ENCODE results near the gene KLHL7. TPM values are rescaled to one million over a fixed set of nuclear protein-coding genes. Genes with fewer than 3 reads are reported as not detected.
"Not testable (repeated sequence)": the region's sequence is repeated elsewhere in the genome, so short reads cannot be mapped to it uniquely, and the experiment has no call there.

The KLHL7 gene
- total RNA-seq, 1 experiment from 2014 or later: 56.9 TPM

DNA sequence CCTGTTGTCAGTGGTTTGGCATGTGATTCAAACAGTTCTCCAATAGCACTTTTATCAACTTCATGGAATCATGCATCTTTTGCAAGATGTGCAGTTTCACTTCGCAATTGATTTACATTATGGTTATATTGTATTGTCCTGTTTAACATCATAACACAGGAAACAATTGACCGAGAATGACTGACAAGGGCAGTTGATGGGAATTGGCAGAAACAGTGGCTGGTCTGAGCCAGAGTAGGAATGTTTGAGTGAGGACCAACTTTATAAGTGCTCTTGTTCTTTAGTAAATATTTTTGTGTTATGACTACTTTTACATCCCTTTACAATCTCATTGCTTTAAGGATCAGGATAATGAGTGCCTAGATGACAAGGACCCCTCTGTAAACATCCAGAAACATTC is 2.2 kb downstream of the KLHL7 start:
- no peak for DNase-seq (ENCODE audit: low read depth)

DNA sequence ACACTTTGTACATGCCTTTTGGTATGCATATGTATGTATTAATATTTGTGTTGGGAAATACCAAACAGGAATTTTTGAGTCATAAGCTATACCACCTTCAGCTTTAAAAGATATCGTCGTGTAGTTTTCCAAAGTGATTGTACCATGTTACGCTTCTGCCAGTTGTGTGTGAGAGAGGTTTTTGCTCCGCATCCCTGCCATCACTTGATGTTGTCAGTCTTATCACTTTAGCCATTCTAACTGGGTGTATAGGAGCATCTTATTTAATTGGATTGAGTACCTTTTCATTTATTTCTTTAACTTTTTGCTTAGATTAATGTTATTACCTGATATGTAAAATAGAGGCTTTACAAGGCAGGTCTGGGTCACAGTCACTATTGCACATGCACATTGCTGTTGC is 3.4 kb downstream of the KLHL7 start:
- no peak for DNase-seq (ENCODE audit: low read depth)

DNA sequence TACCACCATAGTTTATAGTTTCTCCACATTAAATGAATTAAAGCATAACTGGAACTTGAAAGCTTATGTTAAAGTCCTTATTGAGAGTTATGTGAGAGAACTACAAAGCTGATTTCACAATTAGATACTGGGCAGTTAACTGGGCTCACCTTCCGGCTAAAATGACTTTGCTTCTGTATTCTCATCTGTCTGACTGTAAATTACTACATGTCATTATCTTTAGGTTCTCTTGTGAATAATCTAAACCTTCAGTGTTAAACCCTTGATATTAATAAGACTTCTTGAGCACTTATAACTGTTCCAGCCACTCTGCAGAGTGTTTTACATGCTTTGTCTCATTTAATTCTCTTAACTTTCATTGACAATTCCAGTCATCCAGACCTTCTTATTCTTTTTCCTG is 3.9 kb downstream of the KLHL7 start:
- DNase-seq (ENCODE audit: low read depth): no peak

DNA sequence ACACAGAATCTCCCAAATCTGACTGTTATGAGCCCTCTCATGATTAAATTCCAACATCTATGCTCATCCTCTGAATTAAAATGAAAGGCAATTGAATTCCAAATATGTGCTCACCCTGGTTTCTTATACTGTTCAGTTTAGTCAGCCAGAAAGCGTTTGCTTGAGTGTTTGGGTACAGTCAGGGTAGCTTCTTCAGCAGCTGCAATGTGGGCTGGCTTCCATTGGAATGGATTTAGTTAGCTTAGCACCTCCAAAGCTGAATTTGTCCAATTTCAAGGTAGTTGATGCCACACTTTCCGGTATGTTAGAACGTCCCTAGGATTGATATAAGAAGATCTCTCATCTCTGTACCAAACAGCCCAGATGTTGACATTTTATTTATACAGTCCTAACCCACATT is 9.3 kb downstream of the KLHL7 start:
- no peak for DNase-seq (ENCODE audit: low read depth)

DNA sequence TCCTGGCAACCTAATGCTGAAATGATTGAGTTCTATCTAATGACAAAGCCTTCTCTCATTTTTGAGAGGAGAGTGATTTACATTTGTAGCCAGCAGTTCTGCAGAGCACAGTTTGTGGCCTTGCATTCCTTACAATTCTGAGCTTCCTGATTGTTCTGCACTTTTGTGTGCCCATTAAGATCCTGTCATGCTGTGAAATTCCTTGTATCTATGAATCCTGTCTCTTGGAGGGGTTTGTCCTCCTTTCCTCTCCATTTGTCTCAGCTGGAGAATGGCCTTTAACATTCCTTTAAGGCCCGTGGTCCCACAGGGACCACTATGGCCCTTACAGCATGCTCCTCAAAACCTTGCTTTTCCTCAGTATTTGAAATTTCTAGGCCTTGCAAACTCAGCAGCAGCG is 10.4 kb downstream of the KLHL7 start:
- DNase-seq (ENCODE audit: low read depth): no peak

DNA sequence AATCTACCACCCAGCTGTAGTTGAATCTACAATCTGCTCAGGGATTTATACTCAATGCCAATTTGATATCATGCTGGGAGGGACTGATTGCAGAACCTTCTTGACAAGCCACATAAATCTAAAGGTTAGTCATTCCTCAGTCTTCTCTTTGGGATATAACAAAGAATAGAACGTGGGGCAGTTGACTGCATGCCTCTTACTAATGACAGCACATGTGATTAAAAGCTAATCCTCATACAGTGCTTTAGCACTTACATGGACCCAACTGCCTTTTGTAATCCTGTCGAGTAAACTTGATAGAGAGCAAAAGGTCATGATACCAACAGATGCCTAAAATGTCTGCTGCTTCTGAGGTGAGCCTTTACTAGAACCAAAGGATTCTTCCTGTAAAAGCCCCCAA is 12.3 kb downstream of the KLHL7 start:
- DNase-seq (ENCODE audit: low read depth): peak; percentile 25

DNA sequence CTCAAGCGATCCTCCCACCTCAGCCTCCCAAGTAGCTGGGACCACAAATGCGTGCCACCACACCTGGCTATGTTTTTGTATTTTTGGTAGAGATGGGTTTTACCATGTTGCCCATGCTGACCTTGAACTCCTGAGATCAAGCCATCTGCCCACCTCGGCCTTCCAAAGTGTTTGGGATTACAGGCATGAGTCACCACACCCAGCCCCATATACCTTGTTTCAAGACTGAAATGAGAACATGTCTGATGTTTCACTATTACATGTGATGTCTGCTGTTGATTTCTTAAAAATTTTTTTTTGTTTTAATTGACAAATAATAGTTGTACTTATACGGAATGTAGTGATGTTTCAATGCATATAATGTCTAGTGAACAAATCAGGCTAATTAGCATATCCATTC is 14.5 kb downstream of the KLHL7 start:
- no peak for DNase-seq (ENCODE audit: low read depth)

DNA sequence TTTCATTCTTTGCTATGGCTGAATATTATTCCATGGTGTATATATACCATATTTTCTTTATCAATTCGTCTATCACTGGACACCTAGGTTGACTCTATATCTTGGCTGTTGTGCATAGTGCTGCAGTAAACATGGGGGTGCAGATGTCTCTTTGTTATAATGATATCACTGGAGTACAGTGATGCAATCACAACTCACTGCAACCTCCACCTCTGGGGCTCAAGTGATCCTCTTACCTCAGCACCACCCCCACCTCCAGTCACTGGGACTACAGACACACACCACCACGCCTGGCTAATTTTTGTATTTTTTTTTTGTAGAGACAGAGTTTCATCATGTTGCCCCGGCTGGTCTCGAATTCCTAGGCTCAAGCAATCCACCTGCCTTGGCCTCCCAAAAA is 15.6 kb downstream of the KLHL7 start:
- DNase-seq (ENCODE audit: low read depth): no peak

DNA sequence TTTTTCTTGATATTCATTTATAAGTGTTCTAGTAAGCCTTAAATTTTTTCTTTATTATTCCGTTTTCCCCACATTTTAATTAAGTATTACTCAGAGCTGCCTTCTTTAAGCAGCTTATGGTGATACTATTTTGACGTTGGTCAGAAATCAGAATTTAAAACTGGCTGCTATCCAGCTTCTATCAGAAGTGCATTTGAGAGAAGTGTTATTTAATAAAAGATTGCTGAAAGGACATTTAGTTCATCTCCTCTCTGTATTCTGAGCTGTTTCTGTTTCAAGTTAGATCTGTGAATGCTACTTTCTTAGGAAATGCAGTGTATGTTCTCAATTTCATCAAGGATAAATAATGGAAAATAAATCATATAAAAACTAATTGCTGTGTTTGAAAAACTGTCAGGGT is 17.4 kb downstream of the KLHL7 start:
- no peak for DNase-seq (ENCODE audit: low read depth)

DNA sequence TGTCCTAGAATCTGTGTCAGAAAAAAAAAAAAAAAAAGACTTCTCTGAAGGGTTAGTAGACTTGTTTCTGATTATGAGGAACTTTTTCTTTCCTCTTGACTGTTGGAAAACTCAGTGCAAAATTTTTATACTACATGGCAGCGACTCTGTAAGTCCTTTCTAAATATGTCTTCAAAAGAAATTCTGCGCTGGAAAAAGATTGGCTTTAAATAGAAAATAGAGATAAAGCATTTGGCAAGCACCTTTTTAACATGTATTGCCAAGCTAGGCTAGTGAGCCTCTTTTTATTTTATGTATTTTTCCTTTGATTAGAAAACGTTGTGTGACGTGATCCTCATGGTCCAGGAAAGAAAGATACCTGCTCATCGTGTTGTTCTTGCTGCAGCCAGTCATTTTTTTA is 17.9 kb downstream of the KLHL7 start:
- no peak for DNase-seq (ENCODE audit: low read depth)

DNA sequence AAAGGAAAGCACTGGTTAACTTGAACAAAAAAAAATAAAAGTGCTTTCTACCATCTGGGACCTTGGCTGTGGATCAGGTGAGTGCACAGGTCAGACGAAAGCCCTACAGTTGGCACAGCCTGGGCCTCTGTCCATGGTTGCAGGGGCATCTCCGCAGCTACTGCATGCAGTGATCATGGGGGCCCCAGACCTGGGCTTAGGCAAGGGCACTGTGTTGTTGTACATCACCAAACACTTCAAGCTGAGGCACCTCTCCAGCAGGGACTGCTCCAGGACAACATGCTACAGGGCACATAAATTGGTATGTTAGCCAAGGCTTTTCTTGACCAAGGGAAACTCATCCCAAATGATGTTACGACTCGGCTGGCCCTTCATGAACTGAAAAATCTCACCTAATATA is 23.5 kb downstream of the KLHL7 start:
- DNase-seq (ENCODE audit: low read depth): no peak

DNA sequence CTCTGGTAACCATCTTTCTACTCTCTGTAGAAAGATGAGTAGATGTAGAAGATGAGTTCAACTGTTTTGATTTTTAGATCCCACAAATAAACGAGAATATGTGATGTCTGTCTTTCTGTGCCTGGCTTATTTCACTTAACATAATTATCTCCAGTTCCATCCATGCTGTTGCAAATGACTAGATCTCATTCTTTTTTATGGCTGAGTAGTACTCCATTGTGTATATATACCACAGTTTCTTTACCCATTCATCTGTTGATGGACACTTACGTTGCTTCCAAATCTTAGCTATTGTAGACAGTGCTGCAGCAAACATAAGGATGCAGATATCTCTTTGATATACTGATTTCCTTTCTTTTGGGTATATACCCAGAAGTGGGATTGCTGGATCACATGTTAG is 26.2 kb downstream of the KLHL7 start:
- DNase-seq (ENCODE audit: low read depth): not testable (repeated sequence)

DNA sequence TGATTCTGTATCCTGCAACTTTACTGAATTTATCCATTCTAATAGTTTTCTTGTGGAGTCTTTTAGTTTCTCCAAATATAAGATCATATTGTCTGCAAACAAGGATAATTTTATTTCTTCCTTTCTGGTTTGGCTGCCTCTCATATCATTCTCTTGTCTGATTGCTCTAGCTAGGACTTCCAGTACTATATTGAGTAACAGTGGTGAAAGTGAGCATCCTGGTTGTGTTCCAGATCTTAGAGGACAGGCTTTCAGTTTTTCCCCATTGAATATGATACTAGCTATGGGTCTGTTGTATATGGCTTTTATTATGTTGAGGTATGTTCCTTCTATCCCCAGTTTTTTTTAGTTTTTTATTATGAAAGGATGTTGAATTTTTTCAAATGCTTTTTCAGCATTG is 28.2 kb downstream of the KLHL7 start:
- no peak for DNase-seq (ENCODE audit: low read depth)

DNA sequence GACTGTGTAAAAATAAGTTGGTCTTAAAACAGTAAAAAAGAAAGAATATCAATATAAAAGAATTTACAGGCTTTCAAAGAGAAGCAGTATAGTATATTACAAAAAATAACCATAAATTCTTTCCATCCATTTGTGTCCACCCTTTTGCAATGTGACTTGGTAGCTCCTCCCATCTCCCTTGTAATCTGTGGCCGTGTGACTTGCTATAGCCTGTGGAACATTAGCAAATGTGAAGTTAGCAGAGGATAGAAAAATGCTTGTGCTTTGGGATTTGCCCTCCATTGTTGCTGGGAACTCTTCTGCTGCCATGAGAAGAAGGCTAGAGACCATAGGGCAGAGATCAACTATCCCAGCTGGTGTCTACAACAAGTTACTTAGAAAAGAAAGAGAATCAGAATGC is 30.2 kb downstream of the KLHL7 start:
- no peak for DNase-seq (ENCODE audit: low read depth)

DNA sequence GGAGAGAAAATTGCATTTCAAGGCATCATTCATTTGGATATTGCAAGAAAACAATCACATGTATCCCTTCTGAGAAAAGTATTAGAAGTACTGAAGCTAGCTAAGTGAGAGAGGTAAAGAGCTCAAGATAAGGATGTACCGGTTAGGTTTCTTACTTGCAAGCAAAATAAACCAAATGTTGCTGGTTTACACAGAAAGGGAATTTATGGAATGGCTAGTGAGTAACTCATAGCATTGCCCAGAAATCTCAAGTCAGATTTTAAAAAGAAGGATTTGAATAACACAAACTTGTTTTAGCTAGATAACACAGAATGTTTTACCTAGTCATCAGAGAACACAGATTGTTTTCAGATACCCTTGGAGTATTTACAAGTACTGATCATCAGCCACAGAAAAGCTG is 30.6 kb downstream of the KLHL7 start:
- DNase-seq (ENCODE audit: low read depth): no peak

DNA sequence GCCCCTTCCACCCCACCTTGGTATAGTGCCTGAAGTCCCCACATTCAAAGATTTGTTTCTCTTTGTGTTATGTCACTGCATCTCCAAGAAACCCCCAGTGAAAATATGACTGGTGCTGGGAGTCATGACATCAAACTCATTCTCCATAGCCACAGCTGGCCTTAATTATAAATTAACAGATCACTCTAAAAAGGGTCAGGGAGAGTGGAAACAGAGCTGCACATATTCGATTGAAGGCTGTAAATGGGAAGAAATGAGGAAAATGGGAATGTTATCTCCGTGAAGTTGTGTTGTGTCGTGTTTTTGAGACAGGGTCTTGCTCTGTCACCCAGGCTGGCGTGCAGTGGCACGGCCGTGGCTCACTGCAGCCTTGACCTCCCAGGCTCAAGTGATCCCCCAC is 52.1 kb downstream of the KLHL7 start:
- DNase-seq (ENCODE audit: low read depth): no peak

DNA sequence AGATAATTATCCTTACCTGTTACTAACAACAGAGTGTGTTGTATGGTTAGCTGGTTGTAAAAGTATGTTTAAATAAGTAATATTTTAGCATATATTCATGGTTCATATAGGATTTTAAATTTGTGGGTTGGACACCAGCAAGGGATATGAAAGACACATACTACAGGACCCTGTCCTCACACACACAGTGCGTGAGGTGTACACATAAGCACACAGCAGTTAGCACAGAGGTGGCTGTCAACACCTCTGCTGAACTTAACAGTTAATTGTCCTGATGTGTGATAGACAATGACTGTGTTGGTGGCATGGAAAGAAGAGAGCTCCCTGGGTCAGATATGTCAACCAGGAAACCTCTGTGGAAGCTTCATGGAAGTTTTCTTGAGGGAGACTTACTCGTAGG is 53.0 kb downstream of the KLHL7 start:
- DNase-seq (ENCODE audit: low read depth): no peak

DNA sequence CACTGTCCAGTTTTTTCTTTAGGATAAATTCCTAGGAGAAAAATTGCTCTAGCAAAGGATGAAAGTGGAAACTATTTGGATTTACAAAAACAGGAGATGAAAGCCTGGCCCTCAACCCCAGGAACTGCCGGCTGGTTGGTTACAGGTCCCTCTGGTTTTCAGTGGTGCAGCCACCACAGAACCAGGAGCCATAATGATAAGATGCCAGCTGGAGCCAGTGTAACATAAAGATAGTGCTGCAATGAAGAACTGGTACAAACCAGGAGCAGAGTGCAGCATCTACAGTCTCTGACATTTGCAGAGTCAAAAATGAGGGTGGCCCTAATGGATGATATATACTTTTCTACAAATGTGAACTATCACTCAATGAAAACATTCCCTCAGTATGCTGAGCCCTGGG is 55.9 kb downstream of the KLHL7 start:
- no peak for DNase-seq (ENCODE audit: low read depth)

DNA sequence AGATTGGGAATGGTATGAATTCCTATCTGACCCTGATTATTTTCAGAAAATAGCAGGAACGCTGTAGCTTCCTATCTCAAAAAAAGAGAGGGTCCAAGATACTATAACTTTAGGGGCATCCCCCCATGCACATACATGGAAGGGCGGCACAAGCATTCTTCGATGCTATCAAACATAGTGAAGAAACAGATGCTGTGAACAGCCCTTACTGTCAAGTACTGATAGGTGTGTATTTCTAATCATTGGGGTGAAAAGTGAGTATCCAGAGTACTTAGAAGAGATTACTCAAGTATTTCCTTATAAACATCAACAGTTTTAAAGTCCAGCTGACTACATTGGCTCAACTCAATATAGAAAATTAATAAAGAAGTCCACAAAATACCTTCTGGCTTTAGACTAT is 59.3 kb downstream of the KLHL7 start:
- no peak for DNase-seq (ENCODE audit: low read depth)

DNA sequence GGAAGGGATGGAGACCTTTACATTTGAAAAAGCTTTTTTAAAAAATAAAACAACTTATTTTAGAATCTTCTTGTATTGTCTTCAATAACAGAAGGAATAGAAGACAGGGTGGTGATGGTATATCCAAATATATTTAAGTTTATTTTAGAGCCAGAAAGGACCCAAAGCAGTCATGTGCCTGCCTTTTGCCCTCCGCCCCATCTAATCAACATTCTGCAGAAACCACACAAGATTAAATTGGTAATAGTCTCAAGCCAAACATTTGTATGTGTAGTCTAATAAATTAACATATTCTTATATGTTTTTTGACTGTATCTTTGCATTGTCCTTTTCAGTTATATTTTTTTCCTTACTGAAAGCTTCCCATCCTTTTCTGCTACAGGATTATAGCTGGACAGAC is 59.7 kb downstream of the KLHL7 start:
- DNase-seq (ENCODE audit: low read depth): no peak

DNA sequence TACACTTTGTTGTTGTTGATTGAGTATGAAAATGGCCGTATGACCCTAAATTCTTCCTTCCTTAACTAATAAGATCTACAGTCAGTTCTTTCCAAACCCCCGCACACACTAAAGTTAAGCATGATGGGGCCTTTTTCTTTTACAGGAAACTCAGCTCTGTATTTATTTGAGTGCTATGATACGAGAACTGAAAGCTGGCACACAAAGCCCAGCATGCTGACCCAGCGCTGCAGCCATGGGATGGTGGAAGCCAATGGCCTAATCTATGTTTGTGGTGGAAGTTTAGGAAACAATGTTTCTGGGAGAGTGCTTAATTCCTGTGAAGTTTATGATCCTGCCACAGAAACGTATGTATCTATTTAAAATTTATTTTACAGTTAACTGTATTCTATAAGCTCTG is 62.1 kb downstream of the KLHL7 start:
- DNase-seq (ENCODE audit: low read depth): no peak

DNA sequence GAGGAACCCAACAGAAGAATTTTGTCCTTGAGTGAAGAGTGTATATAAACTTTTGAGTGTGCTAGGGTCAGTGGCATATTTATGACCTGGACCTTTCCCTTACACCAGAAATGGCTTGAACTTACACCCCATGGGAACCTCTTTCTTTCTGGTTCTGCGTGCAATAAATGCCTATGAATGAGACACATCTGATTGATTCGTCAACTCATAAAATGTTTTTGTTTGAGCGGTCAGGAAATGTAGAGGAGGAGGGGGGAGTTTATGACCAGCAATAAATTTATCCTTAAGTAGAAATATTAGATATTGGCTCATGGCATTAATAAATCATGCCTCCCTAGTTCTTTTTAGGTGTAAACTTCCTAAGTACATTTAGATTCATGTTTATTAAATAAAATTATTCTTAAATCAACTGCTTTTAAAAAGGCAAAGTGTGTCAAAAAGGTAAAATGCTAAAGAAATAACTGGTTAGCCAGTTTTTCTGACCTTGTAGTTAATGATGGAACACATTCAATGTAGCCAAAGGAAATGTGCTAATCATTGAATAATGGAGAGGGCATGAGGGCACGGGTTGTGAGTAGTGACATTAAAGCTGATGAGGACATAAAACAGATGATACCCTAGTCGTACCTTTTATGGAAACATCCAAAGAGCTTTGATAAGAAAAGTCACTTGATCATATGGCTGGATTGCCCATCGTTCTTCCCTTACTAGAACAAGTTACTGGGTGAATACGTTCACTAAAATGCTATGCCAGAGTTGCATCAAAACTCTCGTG is 62.7 kb downstream of the KLHL7 start:
- no peak for DNase-seq (ENCODE audit: low read depth)

DNA sequence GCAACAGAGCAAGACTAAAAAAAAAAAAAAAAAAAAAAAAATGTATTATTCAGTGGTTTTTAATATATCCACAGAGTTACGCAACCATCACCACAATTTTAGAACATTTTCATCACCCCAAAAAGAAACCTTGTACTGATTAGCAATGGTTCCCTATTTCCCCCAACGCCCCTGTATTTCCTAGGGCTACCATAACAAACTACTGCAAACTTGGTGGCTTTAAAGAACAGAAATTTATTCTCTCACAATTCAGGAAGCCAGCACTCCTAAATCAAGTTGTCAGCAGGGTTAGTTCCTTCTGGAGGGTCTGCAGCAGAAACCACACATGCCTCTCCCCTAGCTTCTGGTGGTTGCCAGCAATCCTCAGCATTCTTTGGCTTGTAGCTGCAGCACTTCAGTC is 70.4 kb downstream of the KLHL7 start:
- DNase-seq (ENCODE audit: low read depth): no peak

Measured in M059J (cell line).